ENCODE measurements around the gene AADACL4. TPM values are rescaled to one million over a fixed set of nuclear protein-coding genes. Genes with fewer than 3 reads are reported as not detected.
A peak's percentile ranks its signal among the peaks of the same experiment; 100 is the strongest.
"Not testable (repeated sequence)": the region's sequence is repeated elsewhere in the genome, so short reads cannot be mapped to it uniquely, and the experiment has no call there.

AADACL4 gene
- polyA plus RNA-seq, 4 donors: 1.1 to 2.1 (median 1.4) TPM

- no peak for DNase-seq (ENCODE audit: low read depth in 4 of 4, low spot score in 3 of 4)
Measured at GRCh38 chr1:12626888-12627287, 17.0 kb upstream of the AADACL4 start.

- no peak for DNase-seq (ENCODE audit: low read depth in 4 of 4, low spot score in 3 of 4)
Measured at GRCh38 chr1:12627296-12627695, 16.6 kb upstream of the AADACL4 start.

GRCh38 chr1:12629511-12629956 lies 14.4 kb upstream of the AADACL4 start:
- no peak for DNase-seq (ENCODE audit: low read depth in 4 of 4, low spot score in 3 of 4)

- DNase-seq (ENCODE audit: low read depth in 4 of 4, low spot score in 3 of 4): no peak
Measured at GRCh38 chr1:12629985-12630760, 13.7 kb upstream of the AADACL4 start.

- no peak for DNase-seq (ENCODE audit: low read depth in 4 of 4, low spot score in 3 of 4)
Measured at GRCh38 chr1:12630946-12631530, 12.8 kb upstream of the AADACL4 start.

GRCh38 chr1:12631571-12631970 lies 12.3 kb upstream of the AADACL4 start:
- no peak for DNase-seq (ENCODE audit: low read depth in 4 of 4, low spot score in 3 of 4)

GRCh38 chr1:12634156-12634555 lies 9.7 kb upstream of the AADACL4 start:
- no peak for DNase-seq (ENCODE audit: low read depth in 4 of 4, low spot score in 3 of 4)

- no peak for DNase-seq (ENCODE audit: low read depth in 4 of 4, low spot score in 3 of 4)
Measured at GRCh38 chr1:12634696-12635202, 9.1 kb upstream of the AADACL4 start.

- DNase-seq (ENCODE audit: low read depth in 4 of 4, low spot score in 3 of 4): no peak
Measured at GRCh38 chr1:12636098-12636950, 7.6 kb upstream of the AADACL4 start.

- no peak for DNase-seq (ENCODE audit: low read depth in 4 of 4, low spot score in 3 of 4)
Measured at GRCh38 chr1:12637693-12638092, 6.2 kb upstream of the AADACL4 start.

GRCh38 chr1:12640237-12640957 lies 3.5 kb upstream of the AADACL4 start:
- DNase-seq (ENCODE audit: low read depth in 4 of 4, low spot score in 3 of 4): no peak

- no peak for DNase-seq (ENCODE audit: low read depth in 4 of 4, low spot score in 3 of 4)
Measured at GRCh38 chr1:12640958-12641272, 3.0 kb upstream of the AADACL4 start.

- no peak for DNase-seq (ENCODE audit: low read depth in 4 of 4, low spot score in 3 of 4)
Measured at GRCh38 chr1:12643079-12643478, 806 bp upstream of the AADACL4 start.

- no peak for DNase-seq (ENCODE audit: low read depth in 4 of 4, low spot score in 3 of 4)
Measured at GRCh38 chr1:12644237-12644636, 352 bp downstream of the AADACL4 start.

GRCh38 chr1:12644829-12645228 lies 944 bp downstream of the AADACL4 start:
- DNase-seq (ENCODE audit: low read depth in 4 of 4, low spot score in 3 of 4): no peak

GRCh38 chr1:12645401-12645800 lies 1.5 kb downstream of the AADACL4 start:
- DNase-seq (ENCODE audit: low read depth in 4 of 4, low spot score in 3 of 4): not testable (repeated sequence)

GRCh38 chr1:12648741-12649140 lies 4.9 kb downstream of the AADACL4 start:
- no peak for DNase-seq (ENCODE audit: low read depth in 4 of 4, low spot score in 3 of 4)

- DNase-seq (ENCODE audit: low read depth in 4 of 4, low spot score in 3 of 4): peak; percentile 52 to 69 (median 62)
Measured at GRCh38 chr1:12649971-12650421, 6.1 kb downstream of the AADACL4 start.

GRCh38 chr1:12654004-12654567 lies 10.2 kb downstream of the AADACL4 start:
- peak in 1 of 4 donors; percentile 12 for DNase-seq (ENCODE audit: low read depth in 4 of 4, low spot score in 3 of 4)

- DNase-seq (ENCODE audit: low read depth in 4 of 4, low spot score in 3 of 4): no peak
Measured at GRCh38 chr1:12654657-12655056, 10.8 kb downstream of the AADACL4 start.

Data from right renal pelvis (tissue), 4 donors.